Measurements from ENCODE around the gene CPB2. TPM values are rescaled to one million over a fixed set of nuclear protein-coding genes. Genes with fewer than 3 reads are reported as not detected.

The CPB2 gene
- total RNA-seq, 1 donor from 2014 or later: not detected

DNA sequence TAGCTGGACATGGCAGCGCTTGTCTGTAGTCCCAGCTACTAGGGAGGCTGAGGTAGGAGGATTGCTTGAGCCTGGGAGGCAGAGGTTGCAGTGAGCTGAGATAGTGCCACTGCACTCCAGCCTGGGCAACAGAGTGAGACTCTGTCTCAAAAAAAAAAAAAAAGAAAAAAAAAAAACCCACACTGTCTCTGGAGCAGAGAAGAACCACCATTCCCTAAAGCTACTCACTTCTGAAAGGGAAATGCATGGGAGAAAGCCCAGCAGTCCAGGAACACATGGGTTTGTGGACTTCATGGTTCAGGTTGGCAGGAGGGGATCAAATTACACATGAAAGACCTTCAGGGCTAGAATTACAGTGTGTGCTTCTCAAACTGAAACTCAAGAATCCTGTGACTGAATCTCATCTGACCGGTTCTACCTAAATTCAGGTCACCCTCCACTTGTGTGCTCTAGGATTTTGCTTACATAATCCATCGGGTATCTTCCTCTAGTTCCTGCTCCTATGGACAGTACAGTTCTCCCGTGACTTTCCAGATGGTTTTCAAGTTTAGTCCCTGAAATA lies 30.2 kb upstream of the CPB2 start:
- H3K27ac Mint-ChIP-seq: peak overlapping the region; percentile 19
- intact Hi-C loops (cut with micrococcal nuclease): no loop called here
- no peak overlapping the region for H3K4me3 Mint-ChIP-seq

DNA sequence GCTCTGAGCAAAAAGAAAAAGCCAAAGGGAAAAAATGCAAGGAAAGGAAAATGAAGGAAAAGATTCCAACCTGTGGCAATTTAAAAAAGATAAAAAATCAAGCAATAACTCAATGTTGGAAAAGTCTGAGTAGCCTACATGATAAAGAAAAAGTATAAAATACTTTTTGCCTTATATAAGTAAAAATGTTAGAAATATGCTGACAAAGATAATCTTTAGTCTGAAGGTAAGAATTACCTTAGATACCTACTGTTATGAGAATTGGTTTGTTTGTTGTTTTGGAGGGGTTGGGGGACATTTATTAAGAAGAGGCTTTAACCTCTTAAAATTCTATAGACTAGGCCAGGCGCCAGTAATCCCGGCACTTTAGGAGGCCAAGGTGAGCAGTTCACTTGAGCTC lies 29.7 kb upstream of the CPB2 start:
- H3K4me1 Mint-ChIP-seq: peaks cover 19% of the 10 kb centered on the region
- H3K27ac Mint-ChIP-seq: no peak overlapping the region
- H3K4me3 Mint-ChIP-seq: no peak overlapping the region
- no peaks in the 10 kb centered on the region for H3K27me3 Mint-ChIP-seq
- DNase-seq: no peak
- peaks cover 85% of the 10 kb centered on the region for H3K36me3 Mint-ChIP-seq (ENCODE audit: low read depth)
- intact Hi-C loops (cut with micrococcal nuclease): no loop called here
- H3K9me3 Mint-ChIP-seq: no peaks in the 10 kb centered on the region

More for the DNA sequence above, 30.2 kb upstream of the CPB2 start:
- Mint-ChIP-seq H3K4me1 (peaks cover 21% of the 10 kb centered on the region), H3K36me3 (ENCODE audit: low read depth) (peaks cover 84% of the 10 kb centered on the region), H3K27me3 (no peaks in the 10 kb centered on the region), H3K9me3 (no peaks in the 10 kb centered on the region)
- DNase-seq: no peak

DNA sequence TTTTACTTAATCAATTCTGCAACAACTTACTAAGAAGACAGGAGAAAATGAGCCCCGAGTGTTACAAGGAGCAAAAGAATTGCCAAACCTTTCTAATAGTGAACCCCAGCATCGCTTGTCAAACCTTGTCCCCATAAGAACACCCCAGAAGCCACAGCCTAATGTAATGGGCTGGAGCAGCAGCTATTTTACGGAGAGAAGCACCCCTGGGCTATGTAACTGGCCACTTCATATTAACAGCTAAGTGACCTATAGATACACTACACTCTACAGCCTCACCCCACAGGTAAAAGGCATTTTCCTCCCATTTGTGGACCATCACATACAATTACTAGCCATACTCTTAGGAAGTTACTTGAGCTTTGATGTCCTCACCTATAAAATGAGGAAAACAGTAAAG lies 27.3 kb upstream of the CPB2 start:
- Mint-ChIP-seq H3K4me3 (no peak overlapping the region), H3K36me3 (ENCODE audit: low read depth) (peaks cover 82% of the 10 kb centered on the region), H3K27ac (no peak overlapping the region), H3K27me3 (no peaks in the 10 kb centered on the region), H3K9me3 (no peaks in the 10 kb centered on the region), H3K4me1 (peaks cover 13% of the 10 kb centered on the region)
- intact Hi-C loops (cut with micrococcal nuclease): no loop called here
- DNase-seq: peak; percentile 52

DNA sequence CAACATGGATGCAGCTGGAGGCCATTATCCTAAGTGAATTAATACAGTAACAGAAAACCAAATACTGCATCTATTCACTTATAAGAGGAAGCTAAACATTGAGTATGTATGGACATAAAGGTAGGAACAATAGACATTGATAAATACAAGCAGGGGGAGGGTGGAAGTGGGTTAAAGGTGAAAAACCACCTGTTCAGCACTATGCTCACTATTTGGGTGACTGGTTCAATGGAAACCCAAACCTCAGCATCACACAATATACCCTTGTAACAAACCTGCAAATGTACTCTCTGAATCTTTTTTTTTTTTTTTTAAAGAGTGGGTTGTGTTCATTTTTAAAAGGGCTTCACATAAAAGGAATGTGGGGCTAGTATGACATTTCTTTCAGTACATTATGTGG lies 26.9 kb upstream of the CPB2 start:
- Mint-ChIP-seq H3K4me1 (peaks cover 14% of the 10 kb centered on the region), H3K36me3 (ENCODE audit: low read depth) (peaks cover 82% of the 10 kb centered on the region), H3K4me3 (no peak overlapping the region), H3K27ac (no peak overlapping the region), H3K27me3 (no peaks in the 10 kb centered on the region), H3K9me3 (no peaks in the 10 kb centered on the region)
- no peak for DNase-seq
- intact Hi-C loops (cut with micrococcal nuclease): no loop called here

DNA sequence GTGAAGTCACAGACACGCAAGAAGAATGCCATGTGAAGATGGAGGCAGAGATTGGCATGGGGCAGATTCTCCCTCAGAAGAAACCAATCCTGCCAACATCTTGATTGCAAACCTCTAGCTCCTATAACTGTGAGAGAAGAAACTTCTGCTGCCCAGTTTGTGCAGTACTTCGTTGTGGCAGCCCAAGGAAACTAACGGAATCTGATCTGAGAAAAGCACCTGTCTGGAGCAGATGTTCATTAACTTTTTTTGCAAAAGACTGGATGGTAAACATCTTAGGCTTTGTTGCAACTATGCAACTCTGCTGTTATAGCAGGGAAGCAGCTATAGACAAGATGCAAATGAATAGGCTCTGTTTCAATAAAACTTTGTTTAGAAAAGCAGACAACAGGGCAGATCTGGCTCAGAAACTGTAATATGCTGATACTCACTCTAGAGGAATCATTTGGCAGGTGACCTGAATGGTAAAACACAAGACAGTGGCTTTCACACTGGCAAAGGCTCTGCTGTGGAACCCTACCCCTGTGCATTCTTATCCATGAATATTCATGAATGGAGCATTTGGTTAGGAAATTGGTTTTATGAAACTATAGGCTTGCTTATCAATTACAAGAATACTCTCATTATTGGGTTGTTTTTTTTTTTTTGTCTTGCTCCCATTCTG lies 25.3 kb upstream of the CPB2 start:
- peaks cover 22% of the 10 kb centered on the region for H3K4me1 Mint-ChIP-seq
- intact Hi-C loops (cut with micrococcal nuclease): loop anchor here (10.0 kb wide), 1 partner anchor 595 kb away; no protein-coding TSS in a partner anchor
- no peak overlapping the region for H3K27ac Mint-ChIP-seq
- no peak overlapping the region for H3K4me3 Mint-ChIP-seq
- no peaks in the 10 kb centered on the region for H3K9me3 Mint-ChIP-seq
- peaks cover 80% of the 10 kb centered on the region for H3K36me3 Mint-ChIP-seq (ENCODE audit: low read depth)
- no peaks in the 10 kb centered on the region for H3K27me3 Mint-ChIP-seq
- DNase-seq: no peak

DNA sequence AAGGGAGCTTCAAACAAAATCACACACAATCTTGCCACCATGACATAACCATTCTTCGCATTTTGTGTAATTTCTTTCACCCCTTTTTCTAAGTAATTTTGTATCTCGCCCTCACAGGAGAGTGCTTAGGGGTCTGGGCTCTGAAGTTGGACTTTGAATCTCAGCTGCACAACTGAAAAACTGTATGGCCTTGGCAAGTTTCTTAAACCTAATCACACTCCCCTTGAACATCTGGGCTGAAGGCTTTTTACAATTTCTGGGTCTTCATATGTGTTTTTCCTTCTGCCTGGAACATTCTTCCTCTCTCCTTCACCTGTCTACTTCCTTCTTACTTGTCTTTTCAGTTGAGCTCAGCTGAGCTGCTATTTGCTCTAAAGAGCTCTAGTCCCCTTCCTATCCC lies 24.3 kb upstream of the CPB2 start:
- Mint-ChIP-seq H3K36me3 (ENCODE audit: low read depth) (peaks cover 76% of the 10 kb centered on the region), H3K4me3 (no peak overlapping the region), H3K27ac (no peak overlapping the region), H3K4me1 (peaks cover 26% of the 10 kb centered on the region), H3K9me3 (no peaks in the 10 kb centered on the region), H3K27me3 (no peaks in the 10 kb centered on the region)
- intact Hi-C loops (cut with micrococcal nuclease): loop anchor here (10.0 kb wide), 1 partner anchor 594 kb away; no protein-coding TSS in a partner anchor
- DNase-seq: peak; percentile 48

DNA sequence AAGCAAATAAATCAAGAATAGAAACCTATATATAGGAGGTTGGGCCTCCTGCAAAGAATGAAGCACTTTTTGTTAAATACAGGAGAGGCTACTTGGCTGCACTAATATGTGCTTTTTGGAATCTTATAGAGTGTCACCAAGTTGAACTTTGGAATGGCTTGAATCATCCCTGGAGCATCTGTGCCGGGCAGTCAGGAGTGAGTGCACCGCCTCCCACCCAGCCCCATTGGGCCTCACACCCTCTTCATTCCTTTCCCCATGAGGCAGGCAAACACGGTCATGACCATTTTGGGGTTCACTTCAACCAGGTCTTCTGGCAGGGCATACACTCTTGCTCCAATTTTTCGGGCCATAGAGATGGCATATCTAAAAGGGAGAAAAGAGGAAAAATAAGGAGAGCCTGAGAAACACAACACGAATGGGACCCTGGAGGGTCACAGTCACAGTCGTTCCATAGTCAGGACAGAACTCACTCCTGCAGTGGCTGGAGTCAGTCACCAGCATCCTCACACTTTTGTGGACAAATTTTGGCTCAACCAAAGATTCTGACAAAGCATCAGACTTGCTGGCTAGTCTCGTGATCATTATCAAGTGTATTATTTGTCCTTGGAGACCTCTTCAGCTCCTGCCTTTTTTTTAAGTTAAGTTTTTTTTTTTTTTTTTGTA lies 22.7 kb upstream of the CPB2 start:
- no peaks in the 10 kb centered on the region for H3K27me3 Mint-ChIP-seq

DNA sequence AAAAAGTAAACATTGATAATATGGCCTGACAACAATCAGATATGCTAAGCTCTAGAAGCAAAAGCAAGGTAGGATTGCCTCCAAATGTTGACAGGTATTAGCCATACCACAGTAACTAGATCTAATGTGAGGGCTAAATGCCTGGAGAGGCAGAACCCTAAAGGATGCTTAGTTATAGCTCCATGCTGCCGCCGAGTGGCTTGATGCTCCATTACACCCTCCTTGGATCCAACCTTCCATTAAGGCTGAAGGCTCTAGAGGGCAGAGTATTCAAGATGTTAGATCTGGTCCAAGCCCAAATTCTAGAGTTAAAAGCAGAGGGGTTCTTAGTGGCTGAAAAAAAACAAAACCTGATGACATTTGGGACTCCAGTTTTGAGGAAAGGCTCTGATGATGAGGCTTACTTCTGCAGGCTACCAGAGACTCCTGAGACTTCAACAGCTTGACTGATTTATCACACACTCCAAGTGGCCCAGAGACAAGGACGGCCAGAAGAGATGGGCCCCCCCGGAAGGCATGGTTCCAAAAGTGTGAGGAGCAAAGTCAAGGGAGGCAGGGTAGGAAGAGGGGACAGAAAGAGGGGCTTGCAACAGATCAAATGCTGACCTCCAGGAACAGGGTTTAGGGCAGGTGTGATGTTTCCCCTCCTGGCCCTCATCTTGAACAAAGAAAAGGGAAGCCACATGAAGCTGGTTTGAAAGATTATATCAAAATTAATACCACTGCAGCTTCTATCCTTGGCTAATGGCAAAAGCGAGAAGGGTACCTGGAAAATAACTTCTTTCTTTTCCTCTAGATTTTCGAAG lies 21.9 kb upstream of the CPB2 start:
- Mint-ChIP-seq H3K36me3 (ENCODE audit: low read depth) (peaks cover 56% of the 10 kb centered on the region), H3K4me1 (peaks cover 21% of the 10 kb centered on the region), H3K9me3 (no peaks in the 10 kb centered on the region), H3K27me3 (no peaks in the 10 kb centered on the region), H3K4me3 (no peak overlapping the region), H3K27ac (peak overlapping the region; percentile 59)
- intact Hi-C loops (cut with micrococcal nuclease): loop anchor here (10.0 kb wide), 1 partner anchor 592 kb away; no protein-coding TSS in a partner anchor
- DNase-seq: peak; percentile 90

More for the DNA sequence above, 22.7 kb upstream of the CPB2 start:
- H3K9me3 Mint-ChIP-seq: no peaks in the 10 kb centered on the region
- intact Hi-C loops (cut with micrococcal nuclease): loop anchor here (10.0 kb wide), 1 partner anchor 593 kb away; no protein-coding TSS in a partner anchor
- peak; percentile 53 for DNase-seq
- peaks cover 22% of the 10 kb centered on the region for H3K4me1 Mint-ChIP-seq
- H3K4me3 Mint-ChIP-seq: no peak overlapping the region
- peaks cover 62% of the 10 kb centered on the region for H3K36me3 Mint-ChIP-seq (ENCODE audit: low read depth)
- H3K27ac Mint-ChIP-seq: no peak overlapping the region

DNA sequence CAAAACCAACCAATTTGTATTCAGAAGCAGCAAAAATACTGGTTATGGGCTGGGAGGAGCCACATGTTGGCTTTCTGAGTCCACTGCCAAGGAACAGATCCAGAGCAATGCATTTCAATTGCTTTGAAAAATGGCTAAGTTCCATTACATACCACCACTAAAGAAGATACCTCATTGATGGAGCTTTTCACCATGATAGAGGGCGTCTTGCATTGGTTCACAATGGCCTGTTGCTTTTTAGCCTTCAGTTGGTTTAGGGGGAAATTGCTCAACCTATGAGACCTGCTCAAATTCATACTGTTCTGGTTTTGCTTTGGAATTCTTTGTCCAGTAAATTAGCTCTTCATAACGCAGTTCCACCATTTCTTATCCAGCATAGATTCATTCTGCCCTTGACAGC lies 21.2 kb upstream of the CPB2 start:
- intact Hi-C loops (cut with micrococcal nuclease): loop anchor here (10.0 kb wide), 1 partner anchor 591 kb away; no protein-coding TSS in a partner anchor
- H3K9me3 Mint-ChIP-seq: no peaks in the 10 kb centered on the region
- H3K4me3 Mint-ChIP-seq: no peak overlapping the region
- peak overlapping the region; percentile 65 for H3K27ac Mint-ChIP-seq
- H3K27me3 Mint-ChIP-seq: no peaks in the 10 kb centered on the region
- DNase-seq: peak; percentile 48
- H3K36me3 Mint-ChIP-seq (ENCODE audit: low read depth): peaks cover 50% of the 10 kb centered on the region
- H3K4me1 Mint-ChIP-seq: peaks cover 21% of the 10 kb centered on the region

DNA sequence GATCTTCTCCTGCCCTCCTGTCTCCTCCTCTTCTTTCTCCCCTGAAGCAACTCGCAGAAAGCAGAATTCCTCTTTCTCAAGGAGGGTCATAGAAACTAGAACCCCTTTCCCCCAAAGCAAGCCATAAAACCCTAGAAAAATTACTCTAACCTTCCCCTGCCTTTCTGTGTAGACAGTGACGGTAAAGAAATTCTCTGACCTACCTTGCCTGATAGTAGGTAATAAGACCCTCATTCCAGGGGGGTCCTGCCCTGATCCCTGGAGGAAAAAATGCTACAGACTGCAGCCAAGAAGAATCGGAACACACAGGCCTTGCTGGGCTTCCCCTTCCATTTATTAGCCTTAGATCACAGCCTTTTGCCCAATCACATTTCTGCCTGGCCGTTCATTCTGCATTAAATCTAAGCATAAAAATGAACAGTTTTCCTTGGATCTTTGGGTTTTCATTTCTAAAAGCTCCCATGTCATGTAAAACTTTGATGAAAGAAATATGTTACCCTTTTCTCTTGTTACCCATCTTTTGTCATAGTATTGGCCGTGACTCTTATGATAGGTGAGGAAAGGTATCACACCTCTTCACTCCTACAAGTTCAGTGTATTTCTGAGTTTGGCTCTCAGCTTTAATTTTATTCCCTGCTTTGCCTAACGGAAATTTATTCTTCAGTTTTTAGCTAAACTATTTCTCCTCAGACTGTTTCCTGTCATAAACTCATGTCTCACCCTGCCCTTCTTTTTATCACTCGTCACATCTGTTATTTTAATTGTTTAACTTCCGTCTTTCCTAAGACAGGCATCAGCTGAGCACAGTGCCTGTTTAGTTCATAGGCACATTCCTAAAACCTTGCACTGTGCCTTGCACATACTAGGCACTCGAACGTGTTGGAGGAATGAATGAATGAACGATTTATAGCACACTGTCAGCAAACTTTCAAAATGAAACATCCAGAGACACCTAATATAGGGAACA lies 20.4 kb upstream of the CPB2 start:
- DNase-seq: peak; percentile 54
- H3K4me1 Mint-ChIP-seq: peaks cover 20% of the 10 kb centered on the region
- H3K36me3 Mint-ChIP-seq (ENCODE audit: low read depth): peaks cover 43% of the 10 kb centered on the region
- H3K27me3 Mint-ChIP-seq: no peaks in the 10 kb centered on the region
- H3K27ac Mint-ChIP-seq: peak overlapping the region; percentile 65
- no peak overlapping the region for H3K4me3 Mint-ChIP-seq
- no peaks in the 10 kb centered on the region for H3K9me3 Mint-ChIP-seq
- intact Hi-C loops (cut with micrococcal nuclease): loop anchor here (5.0 to 10.0 kb wide), 3 partner anchors 73 to 590 kb away; partner anchors contain the start of gene ZC3H13

DNA sequence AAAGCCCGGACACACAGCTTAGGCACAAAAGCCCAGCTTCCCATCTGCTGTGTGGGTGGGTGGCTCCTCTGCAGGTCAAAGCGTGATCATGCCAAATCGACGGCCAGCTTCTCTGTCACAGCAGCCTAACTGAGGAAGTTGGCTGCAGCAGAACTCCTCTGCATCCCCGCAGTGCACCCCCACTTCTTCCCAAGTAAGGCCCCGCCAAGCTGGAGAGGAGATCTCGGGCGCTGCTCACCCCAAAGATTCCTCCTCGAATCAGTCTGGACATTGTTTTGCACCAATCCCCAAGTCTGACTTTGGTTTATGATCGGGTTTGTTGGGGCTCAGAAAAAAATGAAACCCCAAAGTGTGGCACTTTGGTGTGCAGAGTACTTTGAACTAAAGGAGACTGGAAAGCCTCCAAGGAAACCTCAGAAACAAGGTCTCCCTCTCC lies 19.7 kb upstream of the CPB2 start:
- H3K4me3 Mint-ChIP-seq: no peak overlapping the region
- peaks cover 2% of the 10 kb centered on the region for H3K27me3 Mint-ChIP-seq
- peaks cover 37% of the 10 kb centered on the region for H3K36me3 Mint-ChIP-seq (ENCODE audit: low read depth)
- H3K4me1 Mint-ChIP-seq: peaks cover 20% of the 10 kb centered on the region
- H3K27ac Mint-ChIP-seq: peak overlapping the region; percentile 41
- H3K9me3 Mint-ChIP-seq: no peaks in the 10 kb centered on the region
- intact Hi-C loops (cut with micrococcal nuclease): loop anchor here (5.0 to 10.0 kb wide), 3 partner anchors 72 to 590 kb away; partner anchors contain the start of gene ZC3H13
- peak; percentile 70 for DNase-seq

DNA sequence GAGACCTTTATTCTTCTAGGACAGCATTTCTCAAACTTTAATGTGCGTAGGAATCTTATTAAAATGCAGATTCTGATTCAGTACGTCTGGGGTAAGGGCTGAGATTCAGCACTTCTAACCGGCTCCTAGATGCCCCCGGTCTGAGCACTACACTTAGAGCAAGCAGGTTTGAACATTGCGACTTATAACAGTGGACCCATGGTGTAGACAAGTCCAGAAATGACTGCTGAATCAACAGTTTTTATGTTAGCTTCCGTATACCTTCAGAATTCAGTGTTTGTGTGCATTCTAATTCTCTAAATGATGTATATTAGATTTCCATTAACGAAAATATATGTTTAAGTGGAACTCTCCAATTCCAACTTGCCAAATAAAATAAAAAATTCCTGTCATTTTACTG lies 17.5 kb upstream of the CPB2 start:
- intact Hi-C loops (cut with micrococcal nuclease): loop anchor here (5.0 to 10.0 kb wide), 3 partner anchors 70 to 588 kb away; partner anchors contain the start of gene ZC3H13
- H3K36me3 Mint-ChIP-seq (ENCODE audit: low read depth): peaks cover 25% of the 10 kb centered on the region
- H3K27me3 Mint-ChIP-seq: peaks cover 21% of the 10 kb centered on the region
- H3K4me3 Mint-ChIP-seq: no peak overlapping the region
- peaks cover 20% of the 10 kb centered on the region for H3K4me1 Mint-ChIP-seq
- no peak overlapping the region for H3K27ac Mint-ChIP-seq
- no peaks in the 10 kb centered on the region for H3K9me3 Mint-ChIP-seq
- peak; percentile 54 for DNase-seq

Data from activated CD4-positive, alpha-beta T cell treated with anti-CD3 and anti-CD28 coated beads, Interleukin-2, amount 10 ng/mL, durations not matched to agents 24 days and 14 days (primary cell).